ENCODE measurements around the gene KCNQ1.

KCNQ1 gene

GRCh38 chr11:2569321-2569721 is 124.5 kb downstream of the KCNQ1 start:
- peaks cover 5% of the 10 kb centered on the region for H3K36me3 ChIP-seq (ENCODE audit: control insufficient read depth, insufficient read depth, low read length)
- H3K9me3 ChIP-seq (ENCODE audit: control insufficient read depth, low read length): no peaks in the 10 kb centered on the region
- H3K4me3 ChIP-seq (ENCODE audit: insufficient read depth, low read depth, low read length, poor library complexity, severe bottlenecking): no peak overlapping the region
- DNase-seq: no peak
- H3K27me3 ChIP-seq (replicated peaks; ENCODE audit: control insufficient read depth, insufficient read depth, low read length, poor library complexity, severe bottlenecking): no peaks in the 10 kb centered on the region
- H3K4me1 ChIP-seq (ENCODE audit: control insufficient read depth, insufficient read depth, low read length, poor library complexity, severe bottlenecking): no peaks in the 10 kb centered on the region
- H3K27ac ChIP-seq (ENCODE audit: insufficient read depth, low read length, poor library complexity, severe bottlenecking): no peak overlapping the region

GRCh38 chr11:2569731-2570210 is 125.0 kb downstream of the KCNQ1 start:
- no peak overlapping the region for H3K27ac ChIP-seq (ENCODE audit: insufficient read depth, low read length, poor library complexity, severe bottlenecking)
- no peaks in the 10 kb centered on the region for H3K4me1 ChIP-seq (ENCODE audit: control insufficient read depth, insufficient read depth, low read length, poor library complexity, severe bottlenecking)
- H3K36me3 ChIP-seq (ENCODE audit: control insufficient read depth, insufficient read depth, low read length): peaks cover 8% of the 10 kb centered on the region
- DNase-seq: no peak
- H3K9me3 ChIP-seq (ENCODE audit: control insufficient read depth, low read length): no peaks in the 10 kb centered on the region
- H3K4me3 ChIP-seq (ENCODE audit: insufficient read depth, low read depth, low read length, poor library complexity, severe bottlenecking): no peak overlapping the region
- no peaks in the 10 kb centered on the region for H3K27me3 ChIP-seq (replicated peaks; ENCODE audit: control insufficient read depth, insufficient read depth, low read length, poor library complexity, severe bottlenecking)

GRCh38 chr11:2570211-2570811 is 125.5 kb downstream of the KCNQ1 start:
- peaks cover 12% of the 10 kb centered on the region for H3K36me3 ChIP-seq (ENCODE audit: control insufficient read depth, insufficient read depth, low read length)
- no peaks in the 10 kb centered on the region for H3K4me1 ChIP-seq (ENCODE audit: control insufficient read depth, insufficient read depth, low read length, poor library complexity, severe bottlenecking)
- no peak for DNase-seq
- no peak overlapping the region for H3K4me3 ChIP-seq (ENCODE audit: insufficient read depth, low read depth, low read length, poor library complexity, severe bottlenecking)
- H3K9me3 ChIP-seq (ENCODE audit: control insufficient read depth, low read length): no peaks in the 10 kb centered on the region
- H3K27me3 ChIP-seq (replicated peaks; ENCODE audit: control insufficient read depth, insufficient read depth, low read length, poor library complexity, severe bottlenecking): no peaks in the 10 kb centered on the region
- no peak overlapping the region for H3K27ac ChIP-seq (ENCODE audit: insufficient read depth, low read length, poor library complexity, severe bottlenecking)

- no peaks in the 10 kb centered on the region for H3K27me3 ChIP-seq (replicated peaks; ENCODE audit: control insufficient read depth, insufficient read depth, low read length, poor library complexity, severe bottlenecking)
- peaks cover 12% of the 10 kb centered on the region for H3K36me3 ChIP-seq (ENCODE audit: control insufficient read depth, insufficient read depth, low read length)
- no peak overlapping the region for H3K4me3 ChIP-seq (ENCODE audit: insufficient read depth, low read depth, low read length, poor library complexity, severe bottlenecking)
- H3K9me3 ChIP-seq (ENCODE audit: control insufficient read depth, low read length): no peaks in the 10 kb centered on the region
- no peak for DNase-seq
- H3K4me1 ChIP-seq (ENCODE audit: control insufficient read depth, insufficient read depth, low read length, poor library complexity, severe bottlenecking): no peaks in the 10 kb centered on the region
- no peak overlapping the region for H3K27ac ChIP-seq (ENCODE audit: insufficient read depth, low read length, poor library complexity, severe bottlenecking)
Measured at GRCh38 chr11:2570841-2571597, 126.2 kb downstream of the KCNQ1 start.

GRCh38 chr11:2571598-2572281 is 126.9 kb downstream of the KCNQ1 start:
- Histone ChIP-seq H3K9me3 (ENCODE audit: control insufficient read depth, low read length) (no peaks in the 10 kb centered on the region), H3K27ac (ENCODE audit: insufficient read depth, low read length, poor library complexity, severe bottlenecking) (no peak overlapping the region), H3K27me3 (replicated peaks; ENCODE audit: control insufficient read depth, insufficient read depth, low read length, poor library complexity, severe bottlenecking) (no peaks in the 10 kb centered on the region), H3K36me3 (ENCODE audit: control insufficient read depth, insufficient read depth, low read length) (peaks cover 12% of the 10 kb centered on the region), H3K4me3 (ENCODE audit: insufficient read depth, low read depth, low read length, poor library complexity, severe bottlenecking) (no peak overlapping the region), H3K4me1 (ENCODE audit: control insufficient read depth, insufficient read depth, low read length, poor library complexity, severe bottlenecking) (no peaks in the 10 kb centered on the region)
- DNase-seq: no peak

DNA sequence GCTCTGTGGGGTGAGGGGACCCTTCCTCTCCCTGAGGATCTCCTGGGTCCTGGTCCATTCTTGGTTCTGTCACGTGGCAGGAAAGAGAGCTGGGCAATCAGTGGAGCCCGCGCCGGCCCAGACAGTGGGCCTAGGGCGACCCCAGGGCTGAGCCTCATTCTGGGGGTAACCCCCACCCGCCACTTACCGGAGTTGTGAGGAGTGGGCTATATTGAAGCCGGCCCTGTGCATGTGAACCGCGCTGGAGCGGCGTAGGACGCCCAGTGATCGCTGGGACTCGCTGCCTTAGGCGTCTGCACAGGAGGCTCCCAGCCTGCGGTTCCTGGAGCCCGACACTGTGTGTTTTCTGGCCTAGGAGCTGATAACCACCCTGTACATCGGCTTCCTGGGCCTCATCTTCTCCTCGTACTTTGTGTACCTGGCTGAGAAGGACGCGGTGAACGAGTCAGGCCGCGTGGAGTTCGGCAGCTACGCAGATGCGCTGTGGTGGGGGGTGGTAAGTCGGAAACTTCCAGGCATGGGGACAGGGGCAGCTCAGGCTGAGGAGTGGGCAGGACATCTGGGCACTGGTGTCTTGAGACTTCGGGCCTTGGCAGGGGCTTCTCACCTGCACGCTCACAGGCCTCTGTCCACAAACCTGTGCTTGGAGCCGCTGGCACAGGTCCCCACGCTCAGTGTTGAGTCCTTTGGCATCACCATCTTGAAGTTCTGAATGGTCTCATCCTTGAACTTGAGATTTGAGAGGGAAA is 127.9 kb downstream of the KCNQ1 start:
- H3K36me3 ChIP-seq (ENCODE audit: control insufficient read depth, insufficient read depth, low read length): peaks cover 12% of the 10 kb centered on the region
- H3K4me3 ChIP-seq (ENCODE audit: insufficient read depth, low read depth, low read length, poor library complexity, severe bottlenecking): no peak overlapping the region
- no peaks in the 10 kb centered on the region for H3K4me1 ChIP-seq (ENCODE audit: control insufficient read depth, insufficient read depth, low read length, poor library complexity, severe bottlenecking)
- no peaks in the 10 kb centered on the region for H3K9me3 ChIP-seq (ENCODE audit: control insufficient read depth, low read length)
- no peaks in the 10 kb centered on the region for H3K27me3 ChIP-seq (replicated peaks; ENCODE audit: control insufficient read depth, insufficient read depth, low read length, poor library complexity, severe bottlenecking)
- no peak for DNase-seq
- H3K27ac ChIP-seq (ENCODE audit: insufficient read depth, low read length, poor library complexity, severe bottlenecking): no peak overlapping the region

GRCh38 chr11:2573240-2574042 is 128.6 kb downstream of the KCNQ1 start:
- H3K9me3 ChIP-seq (ENCODE audit: control insufficient read depth, low read length): no peaks in the 10 kb centered on the region
- H3K4me1 ChIP-seq (ENCODE audit: control insufficient read depth, insufficient read depth, low read length, poor library complexity, severe bottlenecking): no peaks in the 10 kb centered on the region
- no peak overlapping the region for H3K27ac ChIP-seq (ENCODE audit: insufficient read depth, low read length, poor library complexity, severe bottlenecking)
- no peak for DNase-seq
- H3K27me3 ChIP-seq (replicated peaks; ENCODE audit: control insufficient read depth, insufficient read depth, low read length, poor library complexity, severe bottlenecking): no peaks in the 10 kb centered on the region
- no peak overlapping the region for H3K4me3 ChIP-seq (ENCODE audit: insufficient read depth, low read depth, low read length, poor library complexity, severe bottlenecking)
- H3K36me3 ChIP-seq (ENCODE audit: control insufficient read depth, insufficient read depth, low read length): peaks cover 12% of the 10 kb centered on the region

DNA sequence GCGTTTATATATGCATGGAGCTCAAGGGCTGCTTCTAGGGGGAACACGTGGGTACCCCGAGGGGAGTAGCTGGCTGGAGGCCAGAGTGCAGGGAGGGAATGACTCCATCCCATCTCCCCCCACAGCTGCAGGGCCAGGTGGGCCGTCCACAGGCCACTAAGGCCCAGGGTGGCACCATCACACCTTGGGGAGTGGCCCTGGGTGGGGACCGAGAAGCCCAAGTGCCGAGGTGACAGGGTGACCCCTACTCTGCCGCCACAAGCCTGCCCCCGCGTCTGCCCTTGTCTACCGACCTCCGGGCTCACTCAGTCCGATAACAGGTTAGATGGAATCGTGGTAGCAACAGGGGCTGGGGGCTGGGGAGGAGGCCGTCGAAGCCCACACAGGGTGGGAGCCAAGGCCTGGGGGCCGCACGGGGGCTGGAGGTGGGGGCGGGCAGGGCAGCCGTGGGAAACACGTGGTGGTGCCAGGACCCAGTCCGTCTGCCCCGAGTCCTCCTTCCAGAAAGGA is 129.3 kb downstream of the KCNQ1 start:
- Histone ChIP-seq H3K4me1 (ENCODE audit: control insufficient read depth, insufficient read depth, low read length, poor library complexity, severe bottlenecking) (no peaks in the 10 kb centered on the region), H3K27ac (ENCODE audit: insufficient read depth, low read length, poor library complexity, severe bottlenecking) (no peak overlapping the region), H3K27me3 (replicated peaks; ENCODE audit: control insufficient read depth, insufficient read depth, low read length, poor library complexity, severe bottlenecking) (no peaks in the 10 kb centered on the region), H3K9me3 (ENCODE audit: control insufficient read depth, low read length) (no peaks in the 10 kb centered on the region), H3K4me3 (ENCODE audit: insufficient read depth, low read depth, low read length, poor library complexity, severe bottlenecking) (no peak overlapping the region), H3K36me3 (ENCODE audit: control insufficient read depth, insufficient read depth, low read length) (peaks cover 12% of the 10 kb centered on the region)
- DNase-seq: no peak
